Skeletal muscle tissue (tissue), 2 donors: Measurements from ENCODE around the gene TP53TG3. TPM values are rescaled to one million over a fixed set of nuclear protein-coding genes. Genes with fewer than 3 reads are reported as not detected.

Experiments
- small RNA-seq: library from RNA; depleted of rRNA; stranded (forward); fragments of <200 nt; gene quantifications from one replicate; pipeline ENCODE3, GENCODE V24; 2014
- total RNA-seq: library from RNA; depleted of rRNA; stranded (reverse); fragments of >200 nt; gene quantifications from one replicate; pipeline ENCODE4 v1.2.3, GENCODE V29; 2014

Gene TP53TG3
- total RNA-seq, 1 donor from 2014 or later: not detected

Small RNA genes within 50 kb of the gene (small RNA-seq; reads per million reads assigned to genes)
- not detected for gene AC138907.6
